ENCODE results near the gene ASXL2.
"Not testable (repeated sequence)": the region's sequence is repeated elsewhere in the genome, so short reads cannot be mapped to it uniquely, and the experiment has no call there.

ASXL2 gene

DNA sequence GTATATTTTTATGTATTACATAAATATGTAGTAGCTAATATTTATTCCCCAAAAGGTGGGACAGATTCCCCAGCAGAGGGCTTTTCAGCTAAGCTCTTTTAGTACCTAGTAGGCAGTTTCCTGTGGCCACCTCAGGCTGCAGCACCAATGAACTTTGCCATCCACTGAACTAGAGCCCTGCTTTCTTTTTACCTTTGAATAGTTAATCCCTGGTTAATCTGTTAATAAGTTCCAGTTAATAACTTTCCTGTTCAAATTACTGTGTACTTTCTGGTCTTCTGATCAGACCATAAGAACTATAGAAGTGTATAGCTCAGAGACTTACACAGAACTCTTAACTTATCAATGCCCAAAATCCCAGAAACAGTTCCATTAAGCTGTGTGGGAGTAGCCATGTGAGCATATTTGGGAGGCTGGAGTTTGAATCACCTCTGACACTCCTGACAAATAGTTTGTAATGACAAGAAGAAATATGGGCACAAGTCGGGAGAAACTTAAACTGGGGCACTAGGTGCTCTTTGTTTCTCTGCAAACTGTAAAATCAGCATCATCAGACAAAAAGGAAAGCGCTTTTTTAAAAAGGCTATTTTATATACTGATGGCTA, 40.0 kb downstream of the ASXL2 start:
- Histone ChIP-seq H3K9ac (ENCODE audit: insufficient read length, low read depth) (no peak overlapping the region), H3K36me3 (ENCODE audit: insufficient read depth, insufficient read length, low read length) (peaks cover under 1% of the 10 kb centered on the region), H3K9me3 (ENCODE audit: insufficient read depth, low read length) (no peaks in the 10 kb centered on the region), H3K4me3 (ENCODE audit: insufficient read length, low read depth) (no peak overlapping the region), H3K4me1 (ENCODE audit: insufficient read depth, insufficient read length) (no peaks in the 10 kb centered on the region), H3K27me3 (ENCODE audit: insufficient read depth, insufficient read length) (no peaks in the 10 kb centered on the region)
- DNase-seq (ENCODE audit: low read depth, low spot score): no peak
- TF ChIP-seq YY1 (IDR thresholded peaks at IDR 0.05; ENCODE audit: insufficient read depth, insufficient read length) (no peak), SUZ12 (IDR thresholded peaks at IDR 0.05; ENCODE audit: extremely low read depth, insufficient read depth, insufficient read length) (no peak), ZNF274 (IDR thresholded peaks at IDR 0.05; ENCODE audit: low read depth, low read length) (no peak)

DNA sequence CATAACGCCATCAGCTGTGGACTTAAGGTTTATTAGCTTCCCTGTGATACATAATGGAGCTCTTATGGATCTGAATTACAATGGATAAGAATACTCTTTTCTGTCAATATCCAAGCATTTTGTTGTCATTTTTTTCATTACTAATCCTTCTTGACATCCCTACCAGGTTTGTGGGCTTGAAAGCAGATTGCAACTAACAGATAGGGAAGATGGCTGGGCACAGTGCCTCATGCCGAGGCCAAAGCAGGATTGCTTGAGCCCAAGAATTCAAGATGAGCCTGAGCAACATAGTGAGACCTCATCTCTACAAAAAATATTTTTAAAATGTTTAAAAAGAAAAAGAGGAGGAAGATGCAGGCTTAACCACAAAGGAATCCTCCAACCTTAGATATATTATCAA, 42.4 kb downstream of the ASXL2 start:
- Histone ChIP-seq H3K27me3 (ENCODE audit: insufficient read depth, insufficient read length) (no peaks in the 10 kb centered on the region), H3K36me3 (ENCODE audit: insufficient read depth, insufficient read length, low read length) (no peaks in the 10 kb centered on the region), H3K9ac (ENCODE audit: insufficient read length, low read depth) (no peak overlapping the region), H3K9me3 (ENCODE audit: insufficient read depth, low read length) (peaks cover 8% of the 10 kb centered on the region; the same call in 1 of the 2 replicates), H3K4me1 (ENCODE audit: insufficient read depth, insufficient read length) (no peaks in the 10 kb centered on the region), H3K4me3 (ENCODE audit: insufficient read length, low read depth) (no peak overlapping the region)
- no peak for DNase-seq (ENCODE audit: low read depth, low spot score)
- no peak for TF ChIP-seq ZNF274 (IDR thresholded peaks at IDR 0.05; ENCODE audit: low read depth, low read length)
- no peak for TF ChIP-seq SUZ12 (IDR thresholded peaks at IDR 0.05; ENCODE audit: extremely low read depth, insufficient read depth, insufficient read length)
- no peak for TF ChIP-seq YY1 (IDR thresholded peaks at IDR 0.05; ENCODE audit: insufficient read depth, insufficient read length)

DNA sequence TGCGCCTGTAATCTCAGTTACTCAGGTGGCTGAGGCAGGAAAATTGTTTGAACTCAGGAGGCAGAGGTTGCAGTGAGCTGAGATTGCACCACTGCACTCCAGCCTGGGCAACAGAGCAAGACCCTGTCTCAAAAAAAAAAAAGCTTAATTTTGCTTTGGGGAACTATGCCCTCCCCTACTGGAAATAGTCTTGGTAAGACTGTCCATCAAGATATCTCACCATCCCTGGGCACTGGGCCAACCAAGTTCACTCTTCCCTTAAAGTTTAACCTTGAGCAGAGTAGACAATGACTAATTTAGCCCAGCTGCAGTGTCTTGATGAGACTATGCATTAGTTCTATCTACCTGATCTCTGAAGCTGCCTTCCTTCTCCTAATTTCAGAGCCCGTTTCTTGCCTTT, 44.7 kb downstream of the ASXL2 start:
- no peak overlapping the region for H3K9ac ChIP-seq (ENCODE audit: insufficient read length, low read depth)
- H3K4me3 ChIP-seq (ENCODE audit: insufficient read length, low read depth): no peak overlapping the region
- TF ChIP-seq SUZ12 (IDR thresholded peaks at IDR 0.05; ENCODE audit: extremely low read depth, insufficient read depth, insufficient read length): no peak
- no peak for TF ChIP-seq ZNF274 (IDR thresholded peaks at IDR 0.05; ENCODE audit: low read depth, low read length)
- TF ChIP-seq YY1 (IDR thresholded peaks at IDR 0.05; ENCODE audit: insufficient read depth, insufficient read length): no peak
- H3K4me1 ChIP-seq (ENCODE audit: insufficient read depth, insufficient read length): no peaks in the 10 kb centered on the region
- H3K9me3 ChIP-seq (ENCODE audit: insufficient read depth, low read length): peaks cover 8% of the 10 kb centered on the region; the same call in 1 of the 2 replicates
- H3K27me3 ChIP-seq (ENCODE audit: insufficient read depth, insufficient read length): no peaks in the 10 kb centered on the region
- H3K36me3 ChIP-seq (ENCODE audit: insufficient read depth, insufficient read length, low read length): no peaks in the 10 kb centered on the region
- no peak for DNase-seq (ENCODE audit: low read depth, low spot score)

DNA sequence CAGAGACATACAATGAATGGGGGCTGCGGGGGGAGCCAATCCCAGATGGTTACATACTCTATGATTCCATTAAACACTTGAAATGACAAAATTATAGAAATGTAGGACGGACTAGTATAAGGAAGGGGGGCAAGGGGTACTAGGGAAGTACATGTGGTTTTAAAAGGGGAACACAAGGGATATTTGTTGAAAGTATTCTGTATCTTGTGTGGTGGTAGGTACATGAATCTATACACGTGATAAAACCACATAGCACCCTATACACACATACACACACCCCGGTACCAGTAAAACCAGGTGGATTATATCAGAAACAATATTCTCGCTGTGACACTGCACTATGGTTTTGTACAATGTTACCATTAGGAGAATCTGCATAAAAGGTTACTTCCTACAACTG, 45.4 kb downstream of the ASXL2 start:
- no peak for DNase-seq (ENCODE audit: low read depth, low spot score)
- TF ChIP-seq ZNF274 (IDR thresholded peaks at IDR 0.05; ENCODE audit: low read depth, low read length): no peak
- no peak for TF ChIP-seq YY1 (IDR thresholded peaks at IDR 0.05; ENCODE audit: insufficient read depth, insufficient read length)
- no peak for TF ChIP-seq SUZ12 (IDR thresholded peaks at IDR 0.05; ENCODE audit: extremely low read depth, insufficient read depth, insufficient read length)
- no peak overlapping the region for H3K9ac ChIP-seq (ENCODE audit: insufficient read length, low read depth)
- no peaks in the 10 kb centered on the region for H3K27me3 ChIP-seq (ENCODE audit: insufficient read depth, insufficient read length)
- H3K36me3 ChIP-seq (ENCODE audit: insufficient read depth, insufficient read length, low read length): no peaks in the 10 kb centered on the region
- peaks cover 8% of the 10 kb centered on the region; the same call in 1 of the 2 replicates for H3K9me3 ChIP-seq (ENCODE audit: insufficient read depth, low read length)
- H3K4me3 ChIP-seq (ENCODE audit: insufficient read length, low read depth): no peak overlapping the region
- no peaks in the 10 kb centered on the region for H3K4me1 ChIP-seq (ENCODE audit: insufficient read depth, insufficient read length)

DNA sequence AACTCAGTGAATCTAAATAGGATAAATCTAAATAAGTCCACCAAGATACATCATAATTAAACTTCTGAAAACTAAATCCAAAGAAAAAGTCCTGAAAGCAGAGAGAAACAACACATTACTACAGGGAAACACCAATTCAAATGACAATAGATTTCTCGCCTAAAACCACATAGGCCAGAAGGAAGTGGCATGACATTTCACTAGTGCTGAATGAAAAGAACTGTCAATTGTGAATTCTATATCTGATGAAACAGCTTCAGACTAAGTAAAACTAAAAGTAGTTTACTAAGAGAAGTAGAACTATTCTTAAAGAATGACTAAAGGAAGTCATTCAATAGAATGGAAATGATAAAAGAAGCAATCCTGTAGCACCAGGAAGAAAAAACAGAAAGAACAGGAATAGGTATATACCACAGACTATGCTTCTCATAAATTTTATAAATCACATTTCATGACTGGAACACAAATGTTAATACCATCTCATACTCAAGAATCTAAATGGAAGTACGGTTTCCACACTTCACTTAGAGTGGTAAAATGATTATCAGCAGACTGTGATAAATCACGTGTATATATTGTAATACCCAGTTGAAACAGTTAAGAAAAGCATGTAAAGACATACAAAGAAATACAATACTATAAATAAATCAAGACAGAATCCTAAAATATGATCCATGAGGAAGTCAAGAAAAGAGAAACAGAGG, 46.4 kb downstream of the ASXL2 start:
- H3K9ac ChIP-seq (ENCODE audit: insufficient read length, low read depth): no peak overlapping the region
- no peak for DNase-seq (ENCODE audit: low read depth, low spot score)
- H3K4me1 ChIP-seq (ENCODE audit: insufficient read depth, insufficient read length): no peaks in the 10 kb centered on the region
- H3K36me3 ChIP-seq (ENCODE audit: insufficient read depth, insufficient read length, low read length): no peaks in the 10 kb centered on the region
- peaks cover 8% of the 10 kb centered on the region; the same call in 1 of the 2 replicates for H3K9me3 ChIP-seq (ENCODE audit: insufficient read depth, low read length)
- H3K4me3 ChIP-seq (ENCODE audit: insufficient read length, low read depth): no peak overlapping the region
- TF ChIP-seq ZNF274 (IDR thresholded peaks at IDR 0.05; ENCODE audit: low read depth, low read length): no peak
- no peaks in the 10 kb centered on the region for H3K27me3 ChIP-seq (ENCODE audit: insufficient read depth, insufficient read length)

DNA sequence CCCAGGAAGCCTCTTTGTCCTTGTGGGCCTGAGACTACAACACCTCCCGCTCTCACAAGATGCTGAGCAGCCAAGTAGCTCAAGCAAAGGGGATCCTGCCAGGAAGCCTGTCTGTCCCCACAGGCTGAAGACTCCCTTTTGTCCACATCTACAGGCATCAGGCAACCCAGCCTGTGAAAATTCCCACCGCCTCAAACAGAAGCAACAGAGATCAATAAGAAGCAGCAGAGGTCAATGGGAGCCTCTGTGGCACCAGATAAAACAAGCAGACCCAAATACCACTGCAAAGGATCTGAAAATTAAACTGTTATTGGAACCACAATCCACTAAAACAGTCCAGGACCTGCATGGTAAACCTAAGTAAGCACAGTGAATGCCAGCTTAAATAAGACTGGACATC, 48.5 kb downstream of the ASXL2 start:
- H3K4me3 ChIP-seq (ENCODE audit: insufficient read length, low read depth): no peak overlapping the region
- H3K4me1 ChIP-seq (ENCODE audit: insufficient read depth, insufficient read length): no peaks in the 10 kb centered on the region
- H3K9ac ChIP-seq (ENCODE audit: insufficient read length, low read depth): no peak overlapping the region
- H3K27me3 ChIP-seq (ENCODE audit: insufficient read depth, insufficient read length): no peaks in the 10 kb centered on the region
- no peaks in the 10 kb centered on the region for H3K36me3 ChIP-seq (ENCODE audit: insufficient read depth, insufficient read length, low read length)
- DNase-seq (ENCODE audit: low read depth, low spot score): no peak
- H3K9me3 ChIP-seq (ENCODE audit: insufficient read depth, low read length): peaks cover 8% of the 10 kb centered on the region; the same call in 1 of the 2 replicates
- TF ChIP-seq YY1 (IDR thresholded peaks at IDR 0.05; ENCODE audit: insufficient read depth, insufficient read length) (no peak), SUZ12 (IDR thresholded peaks at IDR 0.05; ENCODE audit: extremely low read depth, insufficient read depth, insufficient read length) (no peak), ZNF274 (IDR thresholded peaks at IDR 0.05; ENCODE audit: low read depth, low read length) (no peak)

DNA sequence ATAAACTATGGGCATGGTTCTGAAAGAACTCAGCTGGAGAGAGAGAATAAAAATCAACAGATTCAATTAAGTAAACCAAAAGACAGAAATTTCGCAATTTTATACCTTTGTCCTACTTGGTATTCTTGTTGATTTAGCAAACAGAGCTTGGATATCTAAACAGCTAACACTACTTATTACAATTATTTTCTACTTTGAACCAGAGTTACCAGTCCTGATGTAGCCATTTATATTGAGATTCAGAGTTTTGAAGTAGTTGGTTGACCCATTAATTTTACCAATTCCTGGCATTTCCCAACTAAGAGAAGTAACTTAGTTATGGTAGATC, 48.9 kb downstream of the ASXL2 start:
- no peaks in the 10 kb centered on the region for H3K4me1 ChIP-seq (ENCODE audit: insufficient read depth, insufficient read length)
- no peaks in the 10 kb centered on the region for H3K27me3 ChIP-seq (ENCODE audit: insufficient read depth, insufficient read length)
- H3K9ac ChIP-seq (ENCODE audit: insufficient read length, low read depth): no peak overlapping the region
- no peak for DNase-seq (ENCODE audit: low read depth, low spot score)
- H3K36me3 ChIP-seq (ENCODE audit: insufficient read depth, insufficient read length, low read length): no peaks in the 10 kb centered on the region
- no peak overlapping the region for H3K4me3 ChIP-seq (ENCODE audit: insufficient read length, low read depth)
- TF ChIP-seq SUZ12 (IDR thresholded peaks at IDR 0.05; ENCODE audit: extremely low read depth, insufficient read depth, insufficient read length) (no peak), ZNF274 (IDR thresholded peaks at IDR 0.05; ENCODE audit: low read depth, low read length) (no peak), YY1 (IDR thresholded peaks at IDR 0.05; ENCODE audit: insufficient read depth, insufficient read length) (no peak)
- peaks cover 8% of the 10 kb centered on the region; the same call in 1 of the 2 replicates for H3K9me3 ChIP-seq (ENCODE audit: insufficient read depth, low read length)

DNA sequence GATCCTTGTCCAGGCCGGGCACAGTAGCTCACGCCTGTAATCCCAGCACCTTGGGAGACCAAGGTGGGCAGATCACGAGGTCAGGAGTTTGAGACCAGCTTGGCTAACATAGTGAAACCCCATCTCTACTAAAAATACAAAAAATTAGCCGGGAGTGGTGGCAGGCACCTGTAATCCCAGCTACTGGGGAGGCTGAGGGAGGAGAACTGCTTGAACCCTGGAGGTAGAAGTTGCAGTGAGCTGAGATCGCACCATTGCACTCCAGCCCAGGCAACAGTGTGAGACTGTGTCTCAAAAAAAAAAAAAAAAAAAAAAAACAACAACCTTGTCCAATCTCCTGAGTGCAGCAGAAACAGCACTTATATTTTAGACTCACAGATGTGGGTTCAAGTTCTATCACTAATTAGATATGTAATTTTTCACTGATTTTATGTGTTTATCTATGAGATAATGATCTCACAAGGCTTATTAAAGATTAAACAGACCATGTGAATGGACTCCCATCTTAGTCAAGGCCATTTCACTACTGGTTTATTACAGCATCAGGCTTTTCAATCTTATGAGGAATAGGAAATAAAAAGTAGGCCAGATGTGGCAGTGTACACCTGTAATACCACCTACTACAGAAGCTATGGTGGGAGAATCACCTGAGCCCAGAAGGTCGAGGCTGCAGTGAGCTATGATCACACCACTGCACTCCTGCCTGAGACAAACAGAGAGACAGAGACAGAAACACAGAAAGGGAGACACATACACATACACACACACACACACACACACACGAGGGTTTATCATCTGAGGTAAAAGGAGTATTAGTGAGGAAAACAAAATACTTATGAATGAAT, 49.5 kb downstream of the ASXL2 start:
- H3K4me3 ChIP-seq (ENCODE audit: insufficient read length, low read depth); DNase-seq (ENCODE audit: low read depth, low spot score): not testable (repeated sequence)

More for the DNA sequence above, 49.5 kb downstream of the ASXL2 start:
- H3K36me3 ChIP-seq (ENCODE audit: insufficient read depth, insufficient read length, low read length); H3K9ac ChIP-seq (ENCODE audit: insufficient read length, low read depth); H3K27me3 ChIP-seq (ENCODE audit: insufficient read depth, insufficient read length); H3K4me1 ChIP-seq (ENCODE audit: insufficient read depth, insufficient read length); H3K9me3 ChIP-seq (ENCODE audit: insufficient read depth, low read length): not testable (repeated sequence)

All from NT2/D1 (cell line).